HCT116 (cell line): ENCODE measurements around the gene TMEM217. TPM values are rescaled to one million over a fixed set of nuclear protein-coding genes. Genes with fewer than 3 reads are reported as not detected.

Experiments
- ATAC-seq: fragments of 200-7000 bp; cut with Tn5 transposase; 2 replicates; pipeline ENCODE4 v1.9.1; 2020; ENCODE audit warnings: mild to moderate bottlenecking, moderate library complexity
- BruUV-seq: library from RNA; stranded (reverse); fragments of 400-500 nt; replicated peaks from 2 replicates; lab custom pipeline; 2021; lab: Mats Ljungman, UMichigan
- CTCF ChIA-PET: fragments of 300-600 bp; sonication (Branson Sonifier 250); formaldehyde crosslinking; loops from one replicate; lab custom pipeline; 2021; ENCODE audit warnings: antibody characterized with exemption; lab: Charles Lee
- POLR2A ChIA-PET: fragments of 300-600, 350-600 bp; sonication (Branson Sonifier 250); formaldehyde crosslinking; loops from one replicate; lab custom pipeline; 2021; ENCODE audit warnings: antibody characterized with exemption; lab: Charles Lee
- RAD21 ChIA-PET, 2 experiments: fragments of 300-600 bp; sonication (Branson Sonifier 250); formaldehyde crosslinking; loops; one replicate each; lab custom pipeline; 2023; ENCODE audit warnings: low total read pairs in 2 of 2; ENCODE audit not compliant: uncharacterized antibody in 2 of 2, unreplicated experiment in 2 of 2, low non-redundant PET in 1 of 2; lab: Charles Lee
- DNase-seq: peaks from one replicate; pipeline ENCODE4 v3.0.0-alpha.2; 2010; ENCODE audit warnings: low read depth, low spot score
- H2AFZ ChIP-seq: fragments of 200-600 bp; shearing (Covaris generic), sonication (generic); 2 replicates; pipeline ENCODE4 v1.6.1; 2017; ENCODE audit warnings: low read depth, mixed run types, mixed read lengths, antibody characterized with exemption, low read length; ENCODE audit not compliant: poor library complexity, severe bottlenecking
- H3K27ac ChIP-seq: 2 replicates; pipeline ENCODE4 v1.5.1; 2012; ENCODE audit warnings: low read depth, low read length
- H3K27me3 ChIP-seq: fragments of 200-600 bp; sonication (generic); 2 replicates; pipeline ENCODE4 v1.6.1; 2016; ENCODE audit warnings: mixed run types, low read length, mixed read lengths; ENCODE audit not compliant: insufficient read depth
- H3K36me3 ChIP-seq, 2 experiments: fragments of 200-500 bp in 1 of 2; fragments of 200-600 bp in 1 of 2; sonication (Bioruptor generic) in 1 of 2; sonication (generic) in 1 of 2; 2 replicates each; pipeline versions ENCODE4 v1.5.1 to v1.6.1; 2014 to 2016; ENCODE audit warnings: low read length in 2 of 2, inconsistent platforms in 1 of 2, mixed read lengths in 1 of 2, mixed run types in 1 of 2; ENCODE audit not compliant: insufficient read depth in 2 of 2, control insufficient read depth in 1 of 2
- H3K4me1 ChIP-seq, 2 experiments: fragments of 200-600 bp in 1 of 2; sonication (generic) in 1 of 2; 2 replicates each; pipeline versions ENCODE4 v1.5.1 to v1.6.1; 2012 to 2017; ENCODE audit warnings: low read length in 2 of 2, inconsistent platforms in 1 of 2, mild to moderate bottlenecking in 1 of 2, mixed read lengths in 1 of 2, mixed run types in 1 of 2, moderate library complexity in 1 of 2; ENCODE audit not compliant: insufficient read depth in 2 of 2, control insufficient read depth in 1 of 2
- H3K4me2 ChIP-seq: fragments of 200-600 bp; sonication (generic); 2 replicates; pipeline ENCODE4 v1.6.1; 2017; ENCODE audit warnings: mixed run types, low read length, mixed read lengths
- H3K4me3 ChIP-seq, 2 experiments: fragments of 200-600 bp in 1 of 2; sonication (generic) in 1 of 2; replicated peaks in 1 of 2; 2 replicates each; pipeline ENCODE4 v1.5.1; 2011 to 2016; ENCODE audit warnings: low read length in 2 of 2, control low read depth in 1 of 2, low read depth in 1 of 2, mild to moderate bottlenecking in 1 of 2, mixed read lengths in 1 of 2, mixed run types in 1 of 2
- H3K79me2 ChIP-seq: fragments of 200-600 bp; sonication (generic); 2 replicates; pipeline ENCODE4 v1.6.1; 2017; ENCODE audit warnings: mild to moderate bottlenecking, mixed run types, low read length, moderate library complexity, mixed read lengths; ENCODE audit not compliant: insufficient read depth
- H3K9ac ChIP-seq: fragments of 200-600 bp; sonication (generic); 2 replicates; pipeline ENCODE4 v1.6.1; 2016; ENCODE audit warnings: low read length, mixed read lengths
- H3K9me2 ChIP-seq: fragments of 200-600 bp; sonication (generic), shearing (Covaris generic); 2 replicates; pipeline ENCODE4 v1.6.1; 2017; ENCODE audit warnings: mixed run types, mild to moderate bottlenecking, moderate library complexity; ENCODE audit not compliant: insufficient read depth
- H3K9me3 ChIP-seq, 2 experiments: fragments of 200-500 bp in 1 of 2; fragments of 200-600 bp in 1 of 2; sonication (Bioruptor generic) in 1 of 2; sonication (generic) in 1 of 2; 2 replicates each; pipeline ENCODE4 v1.6.1; 2014 to 2017; ENCODE audit warnings: low read length in 2 of 2, mixed read lengths in 2 of 2, inconsistent platforms in 1 of 2, low read depth in 1 of 2, mild to moderate bottlenecking in 1 of 2, mixed run types in 1 of 2, moderate library complexity in 1 of 2; ENCODE audit not compliant: control insufficient read depth in 1 of 2, insufficient read depth in 1 of 2
- H4K20me1 ChIP-seq: fragments of 200-600 bp; sonication (generic), shearing (Covaris generic); 2 replicates; pipeline ENCODE4 v1.6.1; 2017; ENCODE audit warnings: mixed run types, mild to moderate bottlenecking, moderate library complexity; ENCODE audit not compliant: insufficient read depth
- ATF3 ChIP-seq: IDR thresholded peaks from 2 replicates; pipeline ENCODE4 v1.6.1; 2012
- CBX3 ChIP-seq: IDR thresholded peaks from 2 replicates; pipeline ENCODE4 v1.6.1; 2012; ENCODE audit warnings: low read depth
- CEBPB ChIP-seq: IDR thresholded peaks from 2 replicates; pipeline ENCODE4 v1.6.1; 2012; ENCODE audit warnings: low read depth
- EGR1 ChIP-seq: IDR thresholded peaks from 2 replicates; pipeline ENCODE4 v1.6.1; 2012; ENCODE audit warnings: low read depth
- ELF1 ChIP-seq: IDR thresholded peaks from 2 replicates; pipeline ENCODE4 v1.6.1; 2012; ENCODE audit warnings: low read depth, borderline replicate concordance
- EZH2phosphoT487 ChIP-seq: fragments of 200-600 bp; IDR thresholded peaks from 2 replicates; pipeline ENCODE4 v1.6.1; 2018; ENCODE audit warnings: antibody characterized with exemption, borderline replicate concordance
- FOSL1 ChIP-seq: IDR thresholded peaks from 2 replicates; pipeline ENCODE4 v1.6.1; 2012; ENCODE audit warnings: low read depth
- JUND ChIP-seq: IDR thresholded peaks from 2 replicates; pipeline ENCODE4 v1.6.1; 2012
- MAX ChIP-seq: IDR thresholded peaks from 2 replicates; pipeline ENCODE4 v1.6.1; 2012
- POLR2A ChIP-seq: IDR thresholded peaks from 2 replicates; pipeline ENCODE4 v1.7.0; 2011; ENCODE audit warnings: borderline replicate concordance; ENCODE audit not compliant: insufficient read depth, insufficient read length; ENCODE audit errors: extremely low read depth
- POLR2AphosphoS5 ChIP-seq: IDR thresholded peaks from 2 replicates; pipeline ENCODE4 v1.6.1; 2011; ENCODE audit warnings: mild to moderate bottlenecking, low read depth, low read length, moderate library complexity
- RAD21 ChIP-seq: IDR thresholded peaks from 2 replicates; pipeline ENCODE4 v1.6.1; 2012; ENCODE audit warnings: low read depth, mild to moderate bottlenecking
- SIN3A ChIP-seq: IDR thresholded peaks from 2 replicates; pipeline ENCODE4 v1.6.1; 2012; ENCODE audit warnings: low read depth
- SP1 ChIP-seq: IDR thresholded peaks from 2 replicates; pipeline ENCODE4 v1.6.1; 2012; ENCODE audit warnings: low read depth
- SRF ChIP-seq: IDR thresholded peaks from 2 replicates; pipeline ENCODE4 v1.6.1; 2012; ENCODE audit warnings: low read depth
- TCF7L2 ChIP-seq: IDR thresholded peaks from 2 replicates; pipeline ENCODE4 v1.7.0; 2011; ENCODE audit warnings: borderline replicate concordance, inconsistent platforms; ENCODE audit not compliant: insufficient read depth, insufficient read length; ENCODE audit errors: extremely low read depth
- YY1 ChIP-seq: IDR thresholded peaks from 2 replicates; pipeline ENCODE4 v1.6.1; 2011; ENCODE audit warnings: low read length, low read depth, moderate library complexity, mild to moderate bottlenecking; ENCODE audit not compliant: insufficient replicate concordance; ENCODE audit errors: extremely low read depth
- ZBTB33 ChIP-seq: IDR thresholded peaks from 2 replicates; pipeline ENCODE4 v1.6.1; 2011; ENCODE audit warnings: mild to moderate bottlenecking, low read length, moderate library complexity; ENCODE audit not compliant: insufficient replicate concordance; ENCODE audit errors: extremely low read depth
- ZFX ChIP-seq: fragments of 450-650 bp; IDR thresholded peaks from 2 replicates; pipeline ENCODE4 v1.6.1; 2017
- ZNF274 ChIP-seq: fragments of 200-500 bp; sonication (Bioruptor generic); IDR thresholded peaks from 2 replicates; pipeline ENCODE4 v1.6.1; 2014; ENCODE audit warnings: mild to moderate bottlenecking, low read depth, low read length, inconsistent platforms
- intact Hi-C: fragments of 100-400 bp; cut with micrococcal nuclease; formaldehyde crosslinking; loops from 2 replicates; pipeline ENCODE4 v1.10.0; 2022
- total RNA-seq: library from RNA; stranded (reverse); gene quantifications from one replicate; pipeline ENCODE4 v1.2.1, GENCODE V29; 2021; ENCODE audit not compliant: unreplicated experiment

Gene TMEM217
- total RNA-seq, 1 experiment from 2014 or later, result 0.98 TPM

- no peaks in the 10 kb centered on the region for H3K9me3 ChIP-seq
- no peak for TF ChIP-seq ZBTB33
- TF ChIP-seq RAD21, result no peak
- TF ChIP-seq SP1, result no peak
- TF ChIP-seq EZH2phosphoT487, result no peak
- TF ChIP-seq TCF7L2, result no peak
- TF ChIP-seq MAX, result no peak
- no peak for TF ChIP-seq CBX3
- no peak for TF ChIP-seq CEBPB
- TF ChIP-seq ZFX, result no peak
- TF ChIP-seq SIN3A, result no peak
- TF ChIP-seq SRF, result no peak
- no peak for TF ChIP-seq ELF1
- TF ChIP-seq EGR1, result no peak
- no peak for TF ChIP-seq FOSL1
- no peak for TF ChIP-seq POLR2AphosphoS5
- TF ChIP-seq ATF3, result no peak
- TF ChIP-seq POLR2A, result no peak
- no peak for TF ChIP-seq JUND
- no peak for TF ChIP-seq YY1
- no peak for TF ChIP-seq ZNF274
- TF ChIP-seq, all 23 proteins: peak for 0
- Histone ChIP-seq H4K20me1 (no peaks in the 10 kb centered on the region), H2AFZ (no peak overlapping the region), H3K9ac (no peak overlapping the region), H3K4me1 (peaks cover 12 to 25% of the 10 kb centered on the region in 2 experiments), H3K9me2 (no peaks in the 10 kb centered on the region), H3K27me3 (no peaks in the 10 kb centered on the region), H3K36me3 (no peaks in the 10 kb centered on the region), H3K4me2 (no peak overlapping the region), H3K4me3 (no peak overlapping the region), H3K79me2 (no peaks in the 10 kb centered on the region), H3K27ac (no peak overlapping the region)
- RAD21 ChIA-PET, result no interaction called here
- CTCF ChIA-PET, result no interaction called here
- ATAC-seq (no peak), DNase-seq (no peak)
- BruUV-seq, result no TSS peak
- POLR2A ChIA-PET, result no interaction called here
- intact Hi-C loops, result no loop called here
These were observed 39.4 kb downstream of the TMEM217 start for GRCh38 chr6:37218511-37218910.
